GM18870 (cell line): ENCODE data around the gene CADM2.
A peak's percentile ranks its signal among the peaks of the same experiment; 100 is the strongest.

ENCODE experiments used
- ATAC-seq: cut with Tn5 transposase; IDR thresholded peaks from one replicate; pipeline ENCODE4 v1.9.1; 2021; ENCODE audit warnings: moderate library complexity; ENCODE audit not compliant: unreplicated experiment

CADM2 gene

DNA sequence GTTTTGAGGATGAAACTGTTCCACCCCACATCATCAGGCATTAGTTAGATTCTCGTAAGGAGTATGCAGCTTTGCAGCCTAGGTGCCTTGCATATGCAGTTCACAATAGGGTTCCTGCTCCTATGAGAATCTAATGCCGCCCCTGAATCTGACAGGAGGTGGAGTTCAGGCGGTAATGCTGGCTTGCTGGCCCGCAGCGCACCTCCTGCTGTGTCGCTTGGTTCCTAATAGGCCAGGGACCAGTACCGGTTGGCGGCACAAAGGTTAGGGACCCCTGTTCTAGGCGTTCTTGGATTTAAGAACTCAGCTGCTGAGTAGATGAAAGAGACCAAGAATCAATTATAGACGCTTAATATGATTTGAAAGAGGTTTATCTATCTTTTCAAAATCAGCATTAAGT is 595.4 kb downstream of the CADM2 start:
- ATAC-seq: no peak

DNA sequence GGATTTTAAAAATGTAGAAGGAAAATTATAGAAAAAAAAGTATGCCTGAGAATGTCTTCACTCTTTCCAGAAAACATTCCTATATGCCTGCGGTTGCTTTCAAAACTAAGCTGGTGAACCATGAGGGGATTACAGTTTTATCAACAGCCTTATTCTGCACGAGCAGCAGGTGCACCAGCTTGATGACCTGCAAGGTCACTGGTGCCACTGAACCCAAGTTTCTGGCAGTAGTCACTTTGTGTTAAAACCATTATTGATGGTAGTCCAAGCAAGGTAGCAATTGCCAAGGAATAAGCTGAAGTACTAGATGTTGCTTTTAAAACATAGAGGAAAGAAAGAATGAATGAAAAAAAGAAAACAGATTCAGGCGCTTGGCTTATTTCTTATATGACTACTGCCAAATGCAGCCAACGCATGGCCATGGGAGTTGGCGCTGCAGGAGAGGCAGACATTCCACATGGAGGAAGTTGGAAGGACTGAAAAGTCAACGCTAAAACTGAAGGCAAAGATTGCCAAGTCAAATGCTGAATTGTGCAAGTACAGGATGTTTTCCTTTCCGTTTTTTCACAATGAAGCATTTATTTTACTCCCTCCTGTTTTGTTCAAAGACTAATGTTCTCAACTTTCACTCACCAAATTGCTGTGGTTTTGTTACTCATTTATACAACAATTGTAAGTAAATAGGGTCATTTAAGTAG is 601.4 kb downstream of the CADM2 start:
- ATAC-seq: no peak

DNA sequence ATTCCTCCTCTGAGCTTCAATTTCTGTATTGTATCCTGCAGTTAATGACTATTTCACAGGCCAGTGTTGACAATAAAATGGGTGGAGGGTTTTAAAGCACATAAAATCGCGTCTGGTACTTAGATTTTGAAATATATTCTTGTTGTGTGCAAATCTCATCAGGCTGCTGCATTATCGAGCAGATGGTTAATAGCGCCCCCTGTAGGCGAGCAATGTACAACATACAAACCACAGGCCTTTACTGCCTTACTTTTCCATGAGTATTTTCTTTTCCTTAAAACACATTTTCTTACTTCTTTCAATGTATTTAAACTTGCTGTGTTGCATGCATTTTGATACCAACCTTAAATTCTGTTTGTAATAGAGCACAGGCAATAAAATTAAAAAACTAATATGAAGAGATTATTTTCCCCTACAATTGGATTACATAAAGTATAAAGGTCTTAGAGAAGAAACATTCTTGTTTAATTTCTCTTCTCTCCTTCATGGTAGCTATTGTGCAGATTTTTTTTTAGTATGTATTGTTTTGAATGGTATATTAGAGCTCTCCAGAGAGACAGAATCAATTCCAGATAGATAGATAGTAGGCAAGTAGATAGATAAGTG is 608.4 kb downstream of the CADM2 start:
- ATAC-seq: no peak

DNA sequence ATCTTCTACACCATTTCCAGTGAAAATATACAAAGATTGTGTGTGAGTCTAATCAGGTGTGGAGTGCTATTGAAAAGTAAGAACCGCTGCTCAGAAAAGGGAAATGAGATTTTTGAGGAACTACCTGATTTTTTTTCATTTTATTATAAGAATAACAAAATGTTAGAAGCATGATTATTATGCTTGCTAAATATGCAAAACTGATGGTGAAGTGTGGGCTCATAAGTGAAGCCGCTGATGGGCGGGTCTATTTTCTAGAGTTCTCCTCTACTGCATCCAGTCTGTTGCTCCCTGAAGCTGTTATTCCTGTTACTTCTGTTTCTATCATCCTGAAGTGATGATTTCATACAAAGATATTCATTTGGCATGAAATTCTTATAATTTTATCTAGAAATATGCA is 612.0 kb downstream of the CADM2 start:
- no peak for ATAC-seq

DNA sequence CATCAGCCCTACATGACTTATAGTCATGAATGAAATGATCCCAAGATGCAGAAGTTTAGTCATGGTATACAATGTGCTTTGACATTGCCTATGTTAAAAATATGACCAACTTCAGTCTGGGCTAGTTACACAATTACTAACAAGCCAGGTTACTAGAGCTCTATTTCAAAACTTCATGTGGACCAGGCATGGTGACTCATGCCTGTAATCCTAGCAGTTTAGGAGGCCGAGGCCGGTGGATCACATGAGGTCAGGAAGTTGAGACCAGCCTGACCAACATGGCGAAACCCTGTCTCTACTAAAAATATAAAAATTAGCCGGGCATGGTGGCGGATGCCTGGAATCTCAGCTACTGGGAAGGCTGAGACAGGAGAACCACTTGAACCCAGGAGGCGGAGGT is 613.0 kb downstream of the CADM2 start:
- ATAC-seq: no peak

DNA sequence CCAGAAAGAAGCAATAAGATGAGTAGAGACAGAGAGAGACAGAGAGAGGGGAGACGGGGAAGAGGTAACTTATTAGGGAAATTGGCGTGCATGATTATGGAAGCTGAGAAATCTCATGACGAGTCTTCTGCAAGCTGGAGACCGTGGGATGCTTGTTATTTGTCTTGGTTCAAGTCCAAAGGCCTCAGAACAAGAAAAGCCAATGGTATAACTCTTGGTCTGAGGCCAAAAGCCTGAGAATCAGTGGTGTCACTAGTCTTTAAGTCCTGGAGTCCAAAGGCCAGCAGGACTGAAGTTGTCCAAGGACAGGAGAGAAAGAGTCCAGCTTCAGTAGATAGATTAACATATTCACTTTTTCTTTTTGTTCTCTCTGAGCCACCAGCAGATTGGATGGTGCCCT is 613.6 kb downstream of the CADM2 start:
- ATAC-seq: no peak

DNA sequence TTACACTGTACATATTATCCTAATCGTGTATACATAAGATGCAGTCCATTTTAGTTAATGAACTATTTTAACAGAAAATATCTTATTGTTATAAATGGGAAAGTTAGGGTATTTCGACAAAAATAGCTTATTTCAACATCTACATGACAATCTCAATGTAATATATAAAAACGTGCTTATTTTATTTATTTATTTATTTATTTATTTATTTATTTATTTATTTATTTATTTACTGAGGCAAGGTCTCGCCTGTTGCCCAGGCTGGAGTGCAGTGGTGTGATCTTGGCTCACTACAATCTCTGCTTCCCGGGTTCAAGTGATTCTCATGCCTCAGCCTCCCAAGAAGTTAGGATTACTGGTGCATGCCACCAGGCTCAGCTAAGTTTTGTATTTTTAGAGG is 614.2 kb downstream of the CADM2 start:
- ATAC-seq: no peak

DNA sequence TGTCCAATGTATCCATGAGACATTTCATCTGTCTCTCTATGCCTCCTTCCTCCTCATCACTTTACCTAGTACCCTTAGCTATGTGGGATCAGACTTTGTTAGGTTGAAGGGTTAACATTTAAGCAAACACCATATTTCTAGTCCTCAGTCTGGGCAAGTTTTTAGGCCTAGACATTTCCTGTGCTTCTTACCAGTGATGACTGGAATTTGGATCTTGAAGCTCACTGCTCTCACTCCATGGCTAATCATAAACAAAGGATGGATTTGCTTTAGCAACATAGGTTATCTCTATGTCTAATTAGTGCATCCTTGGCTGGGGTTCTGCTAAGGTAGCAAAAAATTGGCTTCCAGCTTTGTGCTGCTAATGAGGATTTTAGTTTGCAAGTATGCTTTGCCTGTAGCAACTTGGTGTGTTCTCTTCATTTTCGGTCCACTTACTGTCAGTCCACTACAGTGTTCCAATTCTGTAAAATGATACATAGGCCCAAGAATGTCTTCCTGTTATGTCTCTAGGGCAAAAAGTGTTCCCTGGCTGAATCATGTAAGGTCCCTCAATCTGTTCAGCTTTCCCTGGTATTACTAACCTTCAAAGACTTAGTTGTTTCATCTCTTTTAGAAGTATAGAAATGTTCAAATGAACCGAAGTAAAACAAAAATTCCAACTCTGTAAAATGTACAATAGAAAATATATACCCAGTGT is 615.4 kb downstream of the CADM2 start:
- ATAC-seq: no peak

DNA sequence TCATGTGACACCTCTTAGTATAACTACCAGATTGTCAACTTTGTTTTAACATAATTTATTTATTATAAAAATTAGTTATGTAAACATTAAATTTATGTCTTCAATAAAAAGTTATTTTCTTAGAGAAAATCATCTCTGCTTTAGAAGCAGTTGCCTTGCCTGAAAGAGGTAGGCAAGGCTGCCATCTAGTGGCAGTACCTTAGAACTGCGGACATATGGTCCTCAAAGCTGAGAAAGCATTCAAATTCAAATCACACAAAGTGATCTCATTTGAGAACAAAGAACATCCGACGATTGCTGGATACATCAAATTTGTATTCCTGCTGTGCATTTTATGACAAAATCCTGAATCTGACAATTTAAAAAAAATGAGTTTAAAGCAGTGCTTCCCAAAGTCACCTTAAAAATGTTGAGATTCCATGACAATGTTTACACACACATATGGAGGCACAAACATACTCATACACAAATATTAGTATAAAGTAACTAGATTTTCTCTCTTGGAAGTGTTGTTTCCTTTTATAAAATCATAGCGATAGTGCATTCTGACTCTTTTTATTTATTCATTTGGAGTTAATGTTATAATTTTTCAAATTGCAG is 617.4 kb downstream of the CADM2 start:
- peak; percentile 66 for ATAC-seq

DNA sequence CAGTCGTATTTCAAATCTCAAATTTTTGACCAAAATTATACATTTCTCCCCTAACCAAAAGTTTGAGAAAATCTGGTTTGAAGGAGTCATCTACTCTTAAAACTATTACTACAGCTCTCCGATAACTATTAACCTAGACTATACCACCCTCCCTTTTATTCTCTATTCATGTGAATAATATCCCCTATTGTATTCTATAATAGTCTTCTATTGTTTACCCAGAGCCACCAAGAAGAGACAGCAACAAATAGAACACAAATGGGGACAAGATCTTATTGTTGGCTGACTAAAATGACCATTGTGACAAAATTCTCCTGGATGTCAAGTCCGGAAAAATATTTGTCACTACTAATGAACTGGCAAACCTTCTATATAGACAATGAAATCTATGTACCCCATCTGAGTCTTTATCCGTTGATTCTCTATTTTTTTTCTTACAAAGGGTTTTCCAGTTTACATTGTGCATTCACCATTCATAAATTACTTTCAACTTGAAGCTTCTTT is 618.0 kb downstream of the CADM2 start:
- ATAC-seq: no peak

DNA sequence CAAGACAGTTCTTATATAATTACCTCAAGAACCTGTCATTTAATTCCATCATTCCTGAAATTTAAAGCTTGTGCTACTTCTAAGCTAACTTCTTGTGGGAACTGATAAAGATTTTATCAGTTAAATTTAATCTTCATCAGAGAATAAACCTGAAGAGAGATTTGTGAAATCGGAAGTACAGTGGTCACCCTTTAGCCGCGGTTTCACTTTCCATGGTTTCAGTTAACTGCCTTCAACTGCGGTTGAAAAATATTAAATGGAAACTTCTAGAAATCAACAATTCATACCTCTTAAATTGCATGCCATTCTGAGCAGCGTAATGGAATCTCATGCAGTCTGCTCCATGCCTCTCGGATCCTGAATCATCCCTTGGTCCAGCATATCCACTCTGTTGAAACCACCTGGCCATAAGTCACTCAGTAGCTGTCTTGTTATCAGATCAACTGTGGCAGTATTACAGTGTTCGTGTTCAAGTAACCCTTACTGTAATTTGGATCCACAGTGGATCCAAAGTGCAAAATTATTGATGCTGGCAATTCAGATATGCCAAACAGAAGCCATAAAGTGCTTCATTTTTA is 626.1 kb downstream of the CADM2 start:
- ATAC-seq: no peak

DNA sequence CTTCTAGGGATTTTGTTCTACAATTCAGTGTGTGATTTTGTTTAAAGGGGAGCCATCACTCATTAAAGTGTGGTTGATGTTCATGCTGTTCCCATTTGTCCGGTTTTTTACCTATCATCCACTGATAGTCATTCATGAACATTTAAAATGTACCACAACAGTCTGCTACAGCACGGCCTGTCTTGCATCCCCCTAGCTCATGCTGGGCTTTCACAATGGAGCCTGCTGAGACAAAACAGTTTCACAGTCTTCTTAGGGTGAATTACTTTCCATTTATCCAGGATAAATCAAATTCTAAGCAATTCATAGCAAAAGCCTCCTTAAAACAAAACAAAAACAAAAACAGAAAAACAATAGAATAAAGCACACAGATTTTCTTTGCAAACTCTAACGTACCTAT is 627.2 kb downstream of the CADM2 start:
- ATAC-seq: no peak

DNA sequence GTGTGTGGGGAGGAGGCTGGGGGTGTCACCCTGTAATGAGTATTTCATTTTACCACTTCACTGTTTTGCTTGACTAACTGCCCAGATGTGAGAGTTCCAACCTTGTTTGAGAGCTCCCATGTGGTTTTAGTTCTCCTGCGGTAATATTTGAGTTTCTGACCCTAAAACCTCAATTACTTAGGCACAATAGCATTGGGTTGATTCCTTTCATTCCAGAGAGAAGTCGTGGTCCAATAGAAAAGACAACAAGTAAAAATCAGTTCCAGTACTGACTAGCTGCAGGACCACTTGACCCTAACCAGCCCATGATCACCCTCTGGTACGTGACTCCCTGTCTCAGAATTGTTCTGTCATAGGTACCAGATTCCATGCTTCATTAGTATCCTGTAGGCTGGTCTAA is 630.4 kb downstream of the CADM2 start:
- ATAC-seq: no peak

DNA sequence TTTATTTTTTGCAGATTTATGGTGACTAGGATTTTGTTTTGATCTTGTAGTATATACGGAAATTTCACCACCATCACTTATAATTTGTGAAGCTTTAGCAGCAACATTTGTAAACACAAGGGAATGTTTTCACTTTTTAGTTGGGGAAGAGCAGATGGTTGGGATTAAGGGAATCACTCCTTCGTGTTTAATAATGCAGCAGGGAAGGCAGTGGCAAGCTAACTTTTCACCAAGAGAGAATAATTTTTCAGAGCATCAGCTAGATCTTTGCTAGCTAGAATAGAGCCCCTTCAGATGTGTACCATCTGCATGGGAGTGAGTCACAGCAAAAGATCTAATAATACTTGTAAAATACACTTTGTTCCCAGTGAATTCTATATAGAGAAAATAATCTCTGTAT is 632.7 kb downstream of the CADM2 start:
- ATAC-seq: no peak

DNA sequence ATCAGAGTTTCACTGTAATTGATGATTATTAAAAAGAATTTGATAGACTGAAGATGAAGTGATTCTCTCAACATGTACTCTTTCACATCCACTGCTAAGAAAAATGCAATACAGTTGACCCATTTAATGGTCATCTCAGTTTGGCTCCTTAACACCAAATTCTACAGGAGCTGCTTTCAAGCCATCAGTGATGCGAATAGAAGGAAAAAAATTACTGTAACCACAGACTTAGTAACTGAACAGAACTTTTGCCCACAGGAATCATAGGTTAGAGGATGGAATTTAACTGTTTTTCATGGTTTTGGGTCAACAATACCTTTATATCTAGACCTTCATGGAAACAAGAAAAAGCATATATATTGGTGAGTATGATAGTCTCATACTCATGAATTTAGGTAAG is 633.5 kb downstream of the CADM2 start:
- no peak for ATAC-seq

DNA sequence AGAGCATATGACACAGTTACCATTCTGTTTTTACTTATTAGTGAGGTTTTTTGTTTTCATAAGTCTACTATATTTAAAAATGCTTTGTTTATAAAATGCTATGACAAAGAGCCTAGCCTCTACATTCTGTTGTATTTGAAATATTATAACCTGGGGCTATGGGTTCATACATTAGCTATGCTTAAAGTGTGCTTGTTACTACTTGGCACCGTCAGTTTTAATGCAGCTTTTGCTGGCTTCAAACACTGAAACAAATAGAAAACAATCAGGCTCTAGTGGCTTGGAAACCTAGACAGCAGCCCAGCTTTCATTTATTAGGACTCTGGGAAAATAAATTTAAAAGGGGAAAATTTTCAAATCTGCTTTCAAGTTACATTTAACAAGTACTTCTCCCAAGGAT is 635.9 kb downstream of the CADM2 start:
- ATAC-seq: no peak

DNA sequence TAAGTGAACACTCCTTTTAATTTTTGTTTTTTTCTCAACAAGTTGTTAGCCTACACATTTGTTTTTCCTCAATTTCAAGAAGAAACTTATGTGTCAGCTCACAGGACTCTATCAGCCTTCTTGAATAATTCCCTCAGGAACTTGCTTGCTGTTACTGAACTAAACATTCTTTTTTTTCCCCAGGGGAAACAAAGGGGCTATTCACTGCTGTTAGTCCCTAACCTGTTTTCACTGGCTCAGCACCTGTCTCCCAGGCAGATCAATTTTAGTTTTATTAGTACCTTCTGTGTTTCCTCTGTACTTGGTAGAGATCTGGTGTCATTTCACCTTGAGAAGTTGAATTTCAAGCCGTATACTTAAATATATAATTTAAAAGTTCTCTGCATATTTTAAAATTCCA is 644.6 kb downstream of the CADM2 start:
- no peak for ATAC-seq

DNA sequence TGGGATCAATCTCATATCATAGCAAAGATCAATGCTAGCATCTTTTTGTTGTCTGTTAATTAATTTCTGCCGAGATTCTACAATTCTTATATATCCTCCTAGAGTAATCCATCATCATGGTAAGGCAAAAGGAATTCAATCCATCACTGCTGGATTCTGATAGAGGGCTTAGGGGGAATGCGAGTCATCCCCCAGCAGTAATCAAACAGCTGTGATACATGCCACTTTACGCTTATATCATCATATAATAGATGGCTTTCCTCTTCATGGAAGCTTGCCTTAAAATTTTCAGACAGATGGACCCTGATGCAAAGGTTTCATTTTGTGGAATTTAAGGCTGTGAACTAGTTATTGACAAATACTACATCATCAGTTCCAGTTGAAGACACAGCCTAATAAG is 645.9 kb downstream of the CADM2 start:
- no peak for ATAC-seq

DNA sequence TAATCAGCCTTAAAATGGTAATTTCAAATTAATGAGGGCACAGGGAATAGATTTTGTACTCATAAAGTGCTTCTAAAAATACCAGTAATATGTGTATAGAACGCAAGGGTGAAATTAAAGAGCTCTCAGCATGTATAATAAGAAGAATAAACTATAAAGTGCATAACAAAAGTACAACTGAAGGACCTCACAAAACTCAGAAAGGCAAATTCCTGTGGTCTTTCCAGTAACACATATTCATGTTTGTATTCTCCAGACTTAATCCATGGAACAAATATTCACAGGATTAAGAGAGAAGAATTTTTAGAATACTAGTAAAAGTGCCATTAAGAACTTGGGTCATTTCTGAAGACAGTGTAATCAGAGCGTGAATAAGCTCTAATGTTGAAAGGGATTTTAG is 646.3 kb downstream of the CADM2 start:
- ATAC-seq: no peak

DNA sequence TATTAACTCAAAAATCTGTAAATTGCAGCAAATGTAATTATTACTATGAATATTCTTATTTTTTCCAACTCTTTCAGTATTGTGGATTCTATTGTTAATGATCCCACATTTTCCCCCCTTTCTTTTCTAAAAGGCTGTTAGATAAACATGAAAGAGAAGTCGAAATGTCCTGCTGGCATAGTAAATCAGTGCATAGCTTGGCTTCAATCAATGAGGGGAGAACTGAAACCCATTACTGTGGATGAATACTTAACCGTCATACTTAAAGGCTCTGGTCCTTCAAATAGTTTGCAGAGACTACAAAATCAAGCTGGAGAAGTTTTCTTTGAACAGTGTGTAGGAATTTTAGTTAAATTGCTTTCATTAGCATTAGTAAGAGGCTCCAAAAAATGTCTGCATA is 667.9 kb downstream of the CADM2 start:
- ATAC-seq: no peak

DNA sequence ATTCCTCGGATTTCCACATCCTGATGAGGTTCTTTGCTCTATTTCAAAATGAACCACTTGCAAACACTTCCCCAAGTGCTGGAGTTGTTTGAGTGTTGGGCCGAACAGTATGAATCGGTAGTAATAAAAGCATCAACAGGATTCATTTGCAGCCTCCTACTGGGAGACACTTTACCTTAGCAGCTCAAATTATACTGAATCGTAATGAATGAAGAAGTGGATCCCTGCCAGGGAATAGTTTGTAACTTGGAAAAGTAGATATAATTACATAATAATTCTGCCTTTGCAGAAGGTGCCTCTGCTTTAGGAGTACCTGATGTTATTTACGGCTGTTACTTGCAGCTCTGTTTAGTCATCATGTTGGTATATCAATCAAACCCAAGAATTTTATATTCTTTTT is 669.1 kb downstream of the CADM2 start:
- ATAC-seq: no peak

DNA sequence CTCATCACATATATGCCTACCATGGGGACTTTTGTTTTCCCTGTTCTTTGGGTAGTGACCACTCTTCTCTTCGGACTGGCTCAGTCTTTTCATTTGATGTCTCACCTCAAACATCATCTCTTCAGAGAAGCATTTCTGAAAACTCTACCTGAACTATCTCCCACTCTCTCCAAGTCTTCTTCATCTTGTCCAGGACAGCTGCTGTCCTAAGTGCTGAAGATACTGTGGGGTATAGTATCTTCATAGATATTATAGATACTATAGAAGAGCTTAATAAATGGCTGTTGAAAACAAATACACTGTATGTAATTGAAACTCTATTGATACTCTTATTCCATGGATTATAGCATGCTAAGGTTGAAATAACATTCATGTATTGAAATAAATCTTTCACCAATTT is 672.3 kb downstream of the CADM2 start:
- ATAC-seq: no peak
